Sigmoid colon (tissue), 4 donors: Measurements from ENCODE around the gene RXRG.

Experiments used
- POLR2A ChIP-seq, 2 donors: fragments of 450-650 bp; IDR thresholded peaks; one replicate each; pipeline ENCODE4 v1.6.1; 2016; ENCODE audit warnings: antibody characterized with exemption in 2 of 2, mild to moderate bottlenecking in 2 of 2, moderate library complexity in 2 of 2
- POLR2AphosphoS5 ChIP-seq, 4 donors: sonication (generic); formaldehyde crosslinking; IDR thresholded peaks; one replicate each; pipeline ENCODE4 v1.6.1; 2017; ENCODE audit warnings: antibody characterized with exemption in 4 of 4

- TF ChIP-seq POLR2AphosphoS5 (IDR thresholded peaks at IDR 0.05) (no peak), POLR2A (IDR thresholded peaks at IDR 0.05) (no peak)
These were observed 69.3 kb downstream of the RXRG start for GRCh38 chr1:165375623-165376022.
